Lower leg skin (tissue), 3 donors: ENCODE data around the gene KIAA0825.

ENCODE experiments used
- POLR2A ChIP-seq, 2 donors: fragments of 450-650 bp; IDR thresholded peaks; one replicate each; pipeline ENCODE4 v1.6.1; 2016 to 2017; ENCODE audit warnings: antibody characterized with exemption in 2 of 2, mild to moderate bottlenecking in 1 of 2, moderate library complexity in 1 of 2
- TF ChIP-seq, protein P1 (sequence below), 3 donors: fragments of 450-650 bp; IDR thresholded peaks; one replicate each; pipeline ENCODE4 v1.5.1; 2016; ENCODE audit warnings: antibody characterized with exemption in 3 of 3, mild to moderate bottlenecking in 3 of 3, moderate library complexity in 2 of 3

DNA sequence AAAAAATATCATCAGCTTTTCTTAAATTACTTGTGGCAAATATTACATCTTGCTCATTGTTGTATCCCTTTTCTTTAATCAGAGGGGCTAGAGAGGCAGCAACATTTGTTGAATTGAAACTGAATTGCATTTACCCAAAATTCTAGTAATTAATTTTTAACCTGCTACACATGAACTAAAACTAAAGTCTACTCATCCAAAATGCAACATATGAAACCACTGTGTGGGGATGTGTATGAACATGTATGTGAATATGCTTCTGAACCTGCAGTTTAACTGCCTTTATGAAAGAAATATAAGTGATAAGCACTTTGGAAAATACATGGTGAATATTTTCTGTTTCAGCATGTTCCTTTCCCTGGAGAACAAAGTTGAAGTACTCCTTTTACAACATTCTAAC lies 158.5 kb downstream of the KIAA0825 start:
- TF ChIP-seq, protein P1, sequence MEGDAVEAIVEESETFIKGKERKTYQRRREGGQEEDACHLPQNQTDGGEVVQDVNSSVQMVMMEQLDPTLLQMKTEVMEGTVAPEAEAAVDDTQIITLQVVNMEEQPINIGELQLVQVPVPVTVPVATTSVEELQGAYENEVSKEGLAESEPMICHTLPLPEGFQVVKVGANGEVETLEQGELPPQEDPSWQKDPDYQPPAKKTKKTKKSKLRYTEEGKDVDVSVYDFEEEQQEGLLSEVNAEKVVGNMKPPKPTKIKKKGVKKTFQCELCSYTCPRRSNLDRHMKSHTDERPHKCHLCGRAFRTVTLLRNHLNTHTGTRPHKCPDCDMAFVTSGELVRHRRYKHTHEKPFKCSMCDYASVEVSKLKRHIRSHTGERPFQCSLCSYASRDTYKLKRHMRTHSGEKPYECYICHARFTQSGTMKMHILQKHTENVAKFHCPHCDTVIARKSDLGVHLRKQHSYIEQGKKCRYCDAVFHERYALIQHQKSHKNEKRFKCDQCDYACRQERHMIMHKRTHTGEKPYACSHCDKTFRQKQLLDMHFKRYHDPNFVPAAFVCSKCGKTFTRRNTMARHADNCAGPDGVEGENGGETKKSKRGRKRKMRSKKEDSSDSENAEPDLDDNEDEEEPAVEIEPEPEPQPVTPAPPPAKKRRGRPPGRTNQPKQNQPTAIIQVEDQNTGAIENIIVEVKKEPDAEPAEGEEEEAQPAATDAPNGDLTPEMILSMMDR (IDR thresholded peaks at IDR 0.05), result no peak
- no peak for TF ChIP-seq POLR2A (IDR thresholded peaks at IDR 0.05)
